Measurements from ENCODE around the gene IQGAP3. TPM values are rescaled to one million over a fixed set of nuclear protein-coding genes. Genes with fewer than 3 reads are reported as not detected.

IQGAP3 gene
- total and polyA plus RNA-seq, 2 of the 4 experiments (the other 2 are of a cell fraction), result 12.5 to 13.6 TPM

DNA sequence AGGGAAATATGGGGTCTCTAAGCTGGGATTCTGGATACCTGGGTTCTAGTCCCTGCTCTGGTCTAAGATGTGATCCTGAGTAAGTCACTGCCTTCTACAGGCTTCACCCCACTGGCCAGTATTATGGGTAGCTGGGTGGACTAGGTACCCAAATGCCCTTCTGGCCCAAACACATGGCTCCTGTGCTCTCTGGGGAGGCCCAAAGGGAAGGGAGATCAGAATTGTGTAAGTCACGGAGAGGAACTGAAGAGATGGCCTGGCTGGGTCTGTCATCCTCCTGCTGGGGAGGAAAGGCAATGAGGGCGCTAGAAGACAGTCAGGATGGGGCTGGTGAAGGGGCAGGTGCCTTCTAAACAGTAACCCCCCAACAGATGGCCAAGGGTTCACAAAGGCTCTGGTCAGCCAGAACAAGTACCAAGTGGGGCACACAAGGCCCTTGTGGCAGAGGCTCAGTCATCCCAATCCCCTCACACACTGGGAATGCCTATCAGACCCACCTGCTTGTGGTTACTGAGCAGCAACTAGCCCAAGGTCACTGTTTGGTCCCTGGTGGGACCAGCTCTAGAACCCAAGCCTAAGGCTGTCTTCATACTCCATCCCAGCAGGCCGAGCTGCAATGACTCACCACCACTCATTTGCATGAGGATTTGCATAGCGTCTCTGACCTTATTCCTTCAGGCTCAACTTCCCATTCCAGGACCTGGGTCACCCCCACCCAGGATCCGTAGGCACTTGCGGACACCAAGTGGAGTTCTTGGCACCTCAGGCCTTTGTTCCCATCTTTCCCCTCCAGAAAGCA lies 81.0 kb downstream of the IQGAP3 start:
- CTCF ChIA-PET, result interaction anchor here (0.6 to 1.8 kb wide), 3 partner anchors 9 to 111 kb away, joined by 3 to 4 read pairs (median 3); partner anchors contain the start of gene MEF2D
- Histone ChIP-seq H3K14ac (replicated peaks; ENCODE audit: low read depth, low read length) (peak overlapping the region; percentile 55; the same call in 1 of the 2 replicates), H3K4me2 (ENCODE audit: low read depth, low read length) (peak overlapping the region; percentile 16; the same call in 1 of the 2 replicates), H3K4me1 (ENCODE audit: control insufficient read depth, insufficient read depth, low read length) (peaks cover 54% of the 10 kb centered on the region), H3K27me3 (ENCODE audit: control insufficient read depth, insufficient read depth, low read length) (no peaks in the 10 kb centered on the region), H3K36me3 (ENCODE audit: control insufficient read depth, insufficient read depth, low read length) (peaks cover 5% of the 10 kb centered on the region), H2BK5ac (ENCODE audit: low read depth, low read length, poor library complexity, severe bottlenecking) (no peak overlapping the region), H3K9ac (ENCODE audit: low read depth, low read length) (no peak overlapping the region), H3K18ac (ENCODE audit: low read depth, low read length) (no peak overlapping the region), H2BK120ac (ENCODE audit: low read depth, low read length) (no peak overlapping the region), H4K8ac (ENCODE audit: low read depth in 2 of 2, low read length in 2 of 2) (0 out of 4 replicates have a peak overlapping the region, but pooled peaks of 1 of the 2 experiments have one; percentile 12), H3K4me3 (ENCODE audit: insufficient read depth, low read depth, low read length) (no peak overlapping the region), H3K79me1 (ENCODE audit: low read depth in 1 of 2, low read length in 2 of 2) (peaks cover 7 to 98% of the 10 kb centered on the region in 2 experiments; a peak in 3 of 4 replicates), H2BK20ac (ENCODE audit: low read depth, low read length) (no peak overlapping the region), H3K23ac (ENCODE audit: low read depth, low read length) (peak overlapping the region; percentile 74; the same call in 1 of the 2 replicates), H4K91ac (ENCODE audit: insufficient read depth, low read depth, low read length) (no peak overlapping the region; the same call in 1 of the 2 replicates), H2AK9ac (replicated peaks; ENCODE audit: low read depth, low read length, poor library complexity) (peak overlapping the region; percentile 28), H2BK15ac (ENCODE audit: low read depth, low read length) (no peak overlapping the region; the same call in 2 of the 3 replicates), H2AFZ (replicated peaks; ENCODE audit: low read length, poor library complexity) (peak overlapping the region; percentile 52), H2AK5ac (ENCODE audit: low read depth, low read length) (peak overlapping the region; percentile 74; the same call in 1 of the 2 replicates), H3K27ac (ENCODE audit: insufficient read depth, low read length) (no peak overlapping the region), H3K9me1 (ENCODE audit: insufficient read depth, low read length) (peaks cover 71% of the 10 kb centered on the region), H4K20me1 (ENCODE audit: insufficient read depth, low read length) (peaks cover 100% of the 10 kb centered on the region), H4K5ac (ENCODE audit: low read depth, low read length) (no peak overlapping the region), H3K56ac (ENCODE audit: extremely low read depth, insufficient read depth, low read length) (no peak overlapping the region), H3K4ac (ENCODE audit: low read depth, low read length) (peak overlapping the region; percentile 68), H3K9me3 (ENCODE audit: control insufficient read depth, insufficient read depth, low read length) (no peaks in the 10 kb centered on the region)
- intact Hi-C loops (cut with micrococcal nuclease), result no loop called here
- BruUV-seq (replicated peaks), result no TSS peak
- no CpG with 5 or more reads among the region's 6 CpGs for WGBS, 2 experiments (ENCODE audit: extremely low coverage in 2 of 2, insufficient read length in 1 of 2)
- dilution Hi-C loops (cut with HindIII; ENCODE audit: low sequenced_read_pairs, unreplicated experiment), result no loop called here
- TF ChIP-seq FOS (IDR thresholded peaks at IDR 0.05; ENCODE audit: low read depth, low read length) (no peak), MXI1 (IDR thresholded peaks at IDR 0.05; ENCODE audit: borderline replicate concordance, low read depth, low read length) (no peak), RAD21 (IDR thresholded peaks at IDR 0.05; ENCODE audit: low read length) (no peak), POLR2A (IDR thresholded peaks at IDR 0.05; ENCODE audit: low read depth, low read length) (no peak), CHD1 (IDR thresholded peaks at IDR 0.05; ENCODE audit: low read depth, low read length) (no peak), BHLHE40 (IDR thresholded peaks at IDR 0.05; ENCODE audit: low read depth, low read length) (no peak), RFX5 (IDR thresholded peaks at IDR 0.05; ENCODE audit: low read depth, low read length) (no peak), MAFK (IDR thresholded peaks at IDR 0.05; ENCODE audit: low read depth, low read length) (no peak), SMC3 (IDR thresholded peaks at IDR 0.05; ENCODE audit: low read depth, low read length) (no peak), RCOR1 (IDR thresholded peaks at IDR 0.05; ENCODE audit: insufficient replicate concordance, low read length) (no peak)
- TF ChIP-seq, protein P1, sequence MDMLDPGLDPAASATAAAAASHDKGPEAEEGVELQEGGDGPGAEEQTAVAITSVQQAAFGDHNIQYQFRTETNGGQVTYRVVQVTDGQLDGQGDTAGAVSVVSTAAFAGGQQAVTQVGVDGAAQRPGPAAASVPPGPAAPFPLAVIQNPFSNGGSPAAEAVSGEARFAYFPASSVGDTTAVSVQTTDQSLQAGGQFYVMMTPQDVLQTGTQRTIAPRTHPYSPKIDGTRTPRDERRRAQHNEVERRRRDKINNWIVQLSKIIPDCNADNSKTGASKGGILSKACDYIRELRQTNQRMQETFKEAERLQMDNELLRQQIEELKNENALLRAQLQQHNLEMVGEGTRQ (IDR thresholded peaks at IDR 0.05; ENCODE audit: low read depth, low read length), result no peak
- TF ChIP-seq, protein P2, sequence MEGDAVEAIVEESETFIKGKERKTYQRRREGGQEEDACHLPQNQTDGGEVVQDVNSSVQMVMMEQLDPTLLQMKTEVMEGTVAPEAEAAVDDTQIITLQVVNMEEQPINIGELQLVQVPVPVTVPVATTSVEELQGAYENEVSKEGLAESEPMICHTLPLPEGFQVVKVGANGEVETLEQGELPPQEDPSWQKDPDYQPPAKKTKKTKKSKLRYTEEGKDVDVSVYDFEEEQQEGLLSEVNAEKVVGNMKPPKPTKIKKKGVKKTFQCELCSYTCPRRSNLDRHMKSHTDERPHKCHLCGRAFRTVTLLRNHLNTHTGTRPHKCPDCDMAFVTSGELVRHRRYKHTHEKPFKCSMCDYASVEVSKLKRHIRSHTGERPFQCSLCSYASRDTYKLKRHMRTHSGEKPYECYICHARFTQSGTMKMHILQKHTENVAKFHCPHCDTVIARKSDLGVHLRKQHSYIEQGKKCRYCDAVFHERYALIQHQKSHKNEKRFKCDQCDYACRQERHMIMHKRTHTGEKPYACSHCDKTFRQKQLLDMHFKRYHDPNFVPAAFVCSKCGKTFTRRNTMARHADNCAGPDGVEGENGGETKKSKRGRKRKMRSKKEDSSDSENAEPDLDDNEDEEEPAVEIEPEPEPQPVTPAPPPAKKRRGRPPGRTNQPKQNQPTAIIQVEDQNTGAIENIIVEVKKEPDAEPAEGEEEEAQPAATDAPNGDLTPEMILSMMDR (conservative IDR thresholded peaks at IDR 0.05; ENCODE audit: low read depth, low read length), result no peak
- POLR2A ChIA-PET (ENCODE audit: unreplicated experiment), result no interaction called here
- no peak for ATAC-seq (ENCODE audit: low read depth)
- no peak for DNase-seq
- in situ Hi-C loops (cut with MboI; ENCODE audit: low sequenced_read_pairs), result no loop called here
